PC-3 (cell line): ENCODE measurements around the gene TWSG1. TPM values are rescaled to one million over a fixed set of nuclear protein-coding genes. Genes with fewer than 3 reads are reported as not detected.

Experiments used
- ATAC-seq: fragments of 200-7000 bp; cut with Tn5 transposase; 2 replicates; pipeline ENCODE4 v1.9.1; 2020; ENCODE audit warnings: mild to moderate bottlenecking, moderate library complexity
- BruUV-seq: library from RNA; stranded (reverse); fragments of 400-500 nt; replicated peaks from 2 replicates; lab custom pipeline; 2021; lab: Mats Ljungman, UMichigan
- CTCF ChIA-PET: fragments of 300-600 bp; sonication (Branson Sonifier 250); formaldehyde crosslinking; loops from one replicate; lab custom pipeline; 2022; ENCODE audit warnings: antibody characterized with exemption; lab: Charles Lee
- POLR2A ChIA-PET: fragments of 300-600 bp; sonication (Branson Sonifier 250); formaldehyde crosslinking; loops from one replicate; lab custom pipeline; 2022; ENCODE audit warnings: antibody characterized with exemption; ENCODE audit not compliant: unreplicated experiment; lab: Charles Lee
- DNase-seq: peaks from one replicate; pipeline ENCODE4 v3.0.0-alpha.2; 2015
- H2AFZ ChIP-seq: fragments of 300-600 bp; sonication (generic); 2 replicates; pipeline ENCODE4 v1.6.0; 2016; ENCODE audit warnings: antibody characterized with exemption, low read length
- H3F3A ChIP-seq: fragments of 300-600 bp; sonication (generic); one replicate; pipeline ENCODE4 v1.6.0; 2017; ENCODE audit warnings: antibody characterized with exemption, low read length, control low read depth, mild to moderate bottlenecking; ENCODE audit not compliant: unreplicated experiment
- H3K27ac ChIP-seq: fragments of 300-600 bp; sonication (generic); 2 replicates; pipeline ENCODE4 v1.5.1; 2016; ENCODE audit warnings: mild to moderate bottlenecking, low read length
- H3K27me3 ChIP-seq: fragments of 300-600 bp; sonication (generic); 2 replicates; pipeline ENCODE4 v1.6.1; 2016; ENCODE audit warnings: low read length, mixed read lengths
- H3K36me3 ChIP-seq: fragments of 300-600 bp; sonication (generic); 2 replicates; pipeline ENCODE4 v1.6.1; 2016; ENCODE audit warnings: low read depth, mixed run types, low read length, mixed read lengths
- H3K4me1 ChIP-seq: fragments of 300-600 bp; sonication (generic); 2 replicates; pipeline ENCODE4 v1.5.1; 2016; ENCODE audit warnings: low read length; ENCODE audit not compliant: insufficient read depth
- H3K4me2 ChIP-seq: fragments of 300-600 bp; sonication (generic); 2 replicates; pipeline ENCODE4 v1.6.0; 2016; ENCODE audit warnings: low read length
- H3K4me3 ChIP-seq: fragments of 300-600 bp; sonication (generic); 2 replicates; pipeline ENCODE4 v1.5.1; 2016; ENCODE audit warnings: mild to moderate bottlenecking, low read length, mixed read lengths
- H3K79me2 ChIP-seq: fragments of 300-600 bp; sonication (generic); 2 replicates; pipeline ENCODE4 v1.6.1; 2017; ENCODE audit warnings: low read length, mixed read lengths
- H3K9ac ChIP-seq: fragments of 300-600 bp; sonication (generic); 2 replicates; pipeline ENCODE4 v1.6.0; 2016; ENCODE audit warnings: mild to moderate bottlenecking, low read length
- H3K9me2 ChIP-seq: fragments of 300-600 bp; sonication (generic); replicated peaks from 2 replicates; pipeline ENCODE4 v1.6.1; 2016; ENCODE audit warnings: mixed run types, low read length, mixed read lengths
- H3K9me3 ChIP-seq: fragments of 300-600 bp; sonication (generic); 2 replicates; pipeline ENCODE4 v1.6.1; 2016; ENCODE audit warnings: low read length, mixed read lengths
- H4K20me1 ChIP-seq: fragments of 300-600 bp; sonication (generic); 2 replicates; pipeline ENCODE4 v1.6.1; 2016; ENCODE audit warnings: low read length, mixed read lengths
- CTCF ChIP-seq: fragments of 300-600 bp; sonication (generic); conservative IDR thresholded peaks from 2 replicates; pipeline ENCODE4 v1.5.1; 2017; ENCODE audit warnings: antibody characterized with exemption, low read depth, mild to moderate bottlenecking, low read length
- EZH2 ChIP-seq: fragments of 300-600 bp; sonication (generic); IDR thresholded peaks from one replicate; pipeline ENCODE4 v1.6.1; 2017; ENCODE audit warnings: antibody characterized with exemption, mild to moderate bottlenecking, low read length; ENCODE audit not compliant: unreplicated experiment
- EZH2phosphoT487 ChIP-seq: fragments of 300-600 bp; sonication (generic); IDR thresholded peaks from 2 replicates; pipeline ENCODE4 v1.6.1; 2018; ENCODE audit warnings: mild to moderate bottlenecking, antibody characterized with exemption, low read length, borderline replicate concordance
- intact Hi-C: fragments of 100-400 bp; cut with micrococcal nuclease; formaldehyde crosslinking; loops from 2 replicates; pipeline ENCODE4 v1.9.0; 2023
- total RNA-seq: library from RNA; depleted of rRNA; stranded (reverse); fragments of >200 nt; gene quantifications from 2 replicates; pipeline ENCODE4 v1.2.3, GENCODE V29; 2014

TWSG1 gene
- total RNA-seq, 1 experiment from 2014 or later = 32.8 TPM

- peaks cover 6% of the 10 kb centered on the region; the same call in 1 of the 2 replicates for H3K9me3 ChIP-seq
- BruUV-seq = no TSS peak
- no peaks in the 10 kb centered on the region for H3K9me2 ChIP-seq
- ChIA-PET CTCF (interaction anchor here (0.6 kb wide), 1 partner anchor 222 kb away, joined by 4 read pairs; no protein-coding TSS in a partner anchor), POLR2A (no interaction called here)
- peaks cover 6% of the 10 kb centered on the region for H3K4me1 ChIP-seq
- no peak overlapping the region for H3K4me3 ChIP-seq
- no peak overlapping the region for H2AFZ ChIP-seq
- TF ChIP-seq CTCF (no peak), EZH2 (no peak)
- peak; percentile 41; the same call in 1 of the 2 replicates for ATAC-seq
- intact Hi-C loops = loop anchor here (5.0 kb wide), 1 partner anchor 218 kb away; no protein-coding TSS in a partner anchor
- no peaks in the 10 kb centered on the region for H3F3A ChIP-seq
- no peaks in the 10 kb centered on the region for H3K27me3 ChIP-seq
- DNase-seq = no peak
- H3K36me3 ChIP-seq = 0 out of 2 replicates have a peak, but pooled peaks cover 3% of the 10 kb centered on the region
- no peak overlapping the region for H3K27ac ChIP-seq
- H4K20me1 ChIP-seq = no peaks in the 10 kb centered on the region
- no peaks in the 10 kb centered on the region for H3K79me2 ChIP-seq
- no peak overlapping the region for H3K4me2 ChIP-seq
- no peak overlapping the region for H3K9ac ChIP-seq
Observed at GRCh38 chr18:9289698-9290097, 44.9 kb upstream of the TWSG1 start.

- POLR2A ChIA-PET = interaction anchor here (0.6 kb wide), 1 partner anchor 65 kb away, joined by 4 read pairs; no protein-coding TSS in a partner anchor
- ATAC-seq = no peak
- TF ChIP-seq CTCF (no peak), EZH2phosphoT487 (no peak), EZH2 (no peak)
Observed at GRCh38 chr18:9290156-9290555, 44.4 kb upstream of the TWSG1 start.

GRCh38 chr18:9292047-9292446, 42.5 kb upstream of the TWSG1 start:
- H3K9me3 ChIP-seq = peaks cover 6% of the 10 kb centered on the region; the same call in 1 of the 2 replicates
- no peaks in the 10 kb centered on the region for H3K79me2 ChIP-seq
- no peak overlapping the region for H3K27ac ChIP-seq
- peaks cover 14% of the 10 kb centered on the region for H3K4me1 ChIP-seq
- H3K4me2 ChIP-seq = no peak overlapping the region
- H3K9ac ChIP-seq = no peak overlapping the region
- H3K36me3 ChIP-seq = 0 out of 2 replicates have a peak, but pooled peaks cover 3% of the 10 kb centered on the region
- ATAC-seq = no peak
- no peak for DNase-seq
- H3K9me2 ChIP-seq = no peaks in the 10 kb centered on the region
- H4K20me1 ChIP-seq = no peaks in the 10 kb centered on the region
- ChIA-PET CTCF (no interaction called here), POLR2A (no interaction called here)
- no TSS peak for BruUV-seq
- intact Hi-C loops = no loop called here
- H2AFZ ChIP-seq = no peak overlapping the region
- no peak overlapping the region for H3K4me3 ChIP-seq
- H3K27me3 ChIP-seq = no peaks in the 10 kb centered on the region
- H3F3A ChIP-seq = no peaks in the 10 kb centered on the region
- TF ChIP-seq EZH2phosphoT487 (no peak), CTCF (no peak), EZH2 (no peak)

More at GRCh38 chr18:9290156-9290555, 44.4 kb upstream of the TWSG1 start:
- Histone ChIP-seq H3K27me3 (no peaks in the 10 kb centered on the region), H3K9ac (no peak overlapping the region), H3K27ac (no peak overlapping the region), H3K79me2 (no peaks in the 10 kb centered on the region), H3K9me3 (peaks cover 6% of the 10 kb centered on the region; the same call in 1 of the 2 replicates), H3K36me3 (0 out of 2 replicates have a peak, but pooled peaks cover 3% of the 10 kb centered on the region), H3K4me1 (peaks cover 6% of the 10 kb centered on the region), H4K20me1 (no peaks in the 10 kb centered on the region), H3K4me2 (no peak overlapping the region), H3K4me3 (no peak overlapping the region), H3K9me2 (no peaks in the 10 kb centered on the region), H2AFZ (no peak overlapping the region), H3F3A (no peaks in the 10 kb centered on the region)
- BruUV-seq = no TSS peak
- no peak for DNase-seq
- CTCF ChIA-PET = no interaction called here
- intact Hi-C loops = no loop called here
